SK-N-SH treated with all-trans-retinoic acid at 6 μM for 48 hours (cell line): ENCODE results near the gene BIN1.

ENCODE experiments used
- TCF4 ChIP-seq: fragments of 250-450 bp; sonication (Bioruptor Pico); IDR thresholded peaks from 2 replicates; pipeline ENCODE4 v1.8.0; 2021; ENCODE audit warnings: mild to moderate bottlenecking, moderate library complexity, borderline replicate concordance
- ZNF70 ChIP-seq: fragments of 450-650 bp; formaldehyde crosslinking; IDR thresholded peaks from 2 replicates; pipeline ENCODE4 v1.5.0; 2020; ENCODE audit warnings: mild to moderate bottlenecking, moderate library complexity

DNA sequence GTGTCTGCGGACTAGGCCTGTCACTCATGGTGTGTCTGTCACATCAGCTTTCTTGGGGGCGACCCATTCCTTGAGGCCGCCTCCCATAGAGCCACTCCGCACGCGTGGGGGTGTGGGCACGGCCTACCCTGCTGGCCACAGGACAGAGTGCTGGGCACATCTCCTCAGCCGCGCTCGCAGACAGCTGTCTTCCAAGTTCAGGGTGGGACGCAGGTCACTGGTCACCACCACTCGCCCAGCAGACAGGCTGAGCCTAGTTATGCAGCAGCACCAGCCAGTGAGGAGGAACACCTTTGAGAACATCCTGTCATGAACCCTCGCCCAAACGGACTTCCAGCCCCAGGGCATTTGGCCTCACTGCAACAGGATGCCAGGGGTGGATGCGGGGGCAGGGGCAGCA, 30.8 kb upstream of the BIN1 start:
- no peak for TF ChIP-seq ZNF70 (CRISPR knock-in tag)
- TF ChIP-seq TCF4 (CRISPR knock-in tag): no peak
